IMR-90 (cell line): Measurements from ENCODE around the gene SLC19A1. TPM values are rescaled to one million over a fixed set of nuclear protein-coding genes. Genes with fewer than 3 reads are reported as not detected.

ENCODE experiments used
- ATAC-seq: fragments of 200-7000 bp; cut with Tn5 transposase; 2 replicates; pipeline ENCODE4 v1.9.1; 2020; ENCODE audit warnings: low read depth, mild to moderate bottlenecking, moderate library complexity
- BruUV-seq: library from RNA; stranded (reverse); fragments of 400-500 nt; replicated peaks from 2 replicates; lab custom pipeline; 2021; lab: Mats Ljungman, UMichigan
- CTCF ChIA-PET: fragments of 300-600 bp; formaldehyde crosslinking; extraction: SDS; loops from one replicate; lab custom pipeline; 2021; ENCODE audit warnings: antibody characterized with exemption; lab: Yijun Ruan, JAX
- POLR2A ChIA-PET: fragments of 300-600 bp; sonication (Branson Sonifier 250); formaldehyde crosslinking; loops from one replicate; lab custom pipeline; 2022; ENCODE audit warnings: antibody characterized with exemption; ENCODE audit not compliant: unreplicated experiment; lab: Charles Lee
- DNase-seq: peaks from one replicate; pipeline ENCODE4 v3.0.0; 2013
- H2AFZ ChIP-seq: replicated peaks from 2 replicates; pipeline ENCODE3; 2013; ENCODE audit warnings: low read length, mild to moderate bottlenecking; ENCODE audit not compliant: poor library complexity
- H2AK5ac ChIP-seq: 2 replicates; pipeline ENCODE4 v1.6.1; 2013; ENCODE audit warnings: low read depth, low read length, inconsistent platforms
- H2AK9ac ChIP-seq: replicated peaks from 2 replicates; pipeline ENCODE3; 2013; ENCODE audit warnings: mild to moderate bottlenecking, low read depth, low read length, moderate library complexity; ENCODE audit not compliant: poor library complexity
- H2BK120ac ChIP-seq: 2 replicates; pipeline ENCODE4 v1.6.1; 2013; ENCODE audit warnings: low read depth, low read length, inconsistent platforms
- H2BK15ac ChIP-seq: 3 replicates; pipeline ENCODE4 v1.6.1; 2013; ENCODE audit warnings: low read depth, low read length, inconsistent platforms
- H2BK20ac ChIP-seq: 2 replicates; pipeline ENCODE4 v1.6.1; 2013; ENCODE audit warnings: low read depth, mild to moderate bottlenecking, inconsistent platforms, low read length, moderate library complexity
- H2BK5ac ChIP-seq: 2 replicates; pipeline ENCODE4 v1.6.1; 2013; ENCODE audit warnings: mild to moderate bottlenecking, low read depth, low read length, inconsistent platforms; ENCODE audit not compliant: poor library complexity, severe bottlenecking
- H3K14ac ChIP-seq: replicated peaks from 2 replicates; pipeline ENCODE4 v1.6.1; 2013; ENCODE audit warnings: low read depth, low read length, inconsistent platforms
- H3K18ac ChIP-seq: 2 replicates; pipeline ENCODE4 v1.6.1; 2013; ENCODE audit warnings: low read depth, low read length, control low read depth
- H3K23ac ChIP-seq: 2 replicates; pipeline ENCODE4 v1.6.1; 2013; ENCODE audit warnings: low read depth, low read length, inconsistent platforms
- H3K27ac ChIP-seq: 2 replicates; pipeline ENCODE4 v1.5.1; 2013; ENCODE audit warnings: mild to moderate bottlenecking, control low read depth, low read length; ENCODE audit not compliant: insufficient read depth
- H3K27me3 ChIP-seq: 2 replicates; pipeline ENCODE4 v1.6.1; 2013; ENCODE audit warnings: low read length; ENCODE audit not compliant: control insufficient read depth, insufficient read depth
- H3K36me3 ChIP-seq: 2 replicates; pipeline ENCODE4 v1.6.1; 2013; ENCODE audit warnings: low read length, mixed read lengths; ENCODE audit not compliant: control insufficient read depth, insufficient read depth
- H3K4ac ChIP-seq: 2 replicates; pipeline ENCODE4 v1.6.1; 2013; ENCODE audit warnings: low read depth, low read length, inconsistent platforms
- H3K4me1 ChIP-seq: 2 replicates; pipeline ENCODE4 v1.6.1; 2013; ENCODE audit warnings: low read length, mixed read lengths; ENCODE audit not compliant: control insufficient read depth, insufficient read depth
- H3K4me2 ChIP-seq: 2 replicates; pipeline ENCODE4 v1.6.1; 2013; ENCODE audit warnings: low read depth, mild to moderate bottlenecking, control low read depth, low read length, moderate library complexity
- H3K4me3 ChIP-seq: 2 replicates; pipeline ENCODE4 v1.5.1; 2013; ENCODE audit warnings: low read depth, mild to moderate bottlenecking, control low read depth, low read length, moderate library complexity; ENCODE audit not compliant: insufficient read depth
- H3K56ac ChIP-seq: 2 replicates; pipeline ENCODE4 v1.6.1; 2013; ENCODE audit warnings: low read length, inconsistent platforms; ENCODE audit not compliant: insufficient read depth; ENCODE audit errors: extremely low read depth
- H3K79me1 ChIP-seq, 2 experiments: 2 replicates each; pipeline ENCODE4 v1.6.1; 2013; ENCODE audit warnings: low read length in 2 of 2, inconsistent platforms in 1 of 2, low read depth in 1 of 2
- H3K9ac ChIP-seq: 2 replicates; pipeline ENCODE4 v1.6.1; 2013; ENCODE audit warnings: low read depth, low read length, control low read depth
- H3K9me1 ChIP-seq: 2 replicates; pipeline ENCODE4 v1.6.1; 2013; ENCODE audit warnings: low read length, inconsistent platforms; ENCODE audit not compliant: insufficient read depth
- H3K9me3 ChIP-seq: 2 replicates; pipeline ENCODE4 v1.6.1; 2013; ENCODE audit warnings: low read length; ENCODE audit not compliant: control insufficient read depth, insufficient read depth
- H4K20me1 ChIP-seq: 2 replicates; pipeline ENCODE4 v1.6.1; 2013; ENCODE audit warnings: low read length, inconsistent platforms; ENCODE audit not compliant: insufficient read depth
- H4K5ac ChIP-seq: 2 replicates; pipeline ENCODE4 v1.6.1; 2013; ENCODE audit warnings: mild to moderate bottlenecking, low read depth, low read length, control low read depth
- H4K8ac ChIP-seq, 2 experiments: 2 replicates each; pipeline ENCODE4 v1.6.1; 2013; ENCODE audit warnings: low read depth in 2 of 2, low read length in 2 of 2, control low read depth in 1 of 2, inconsistent platforms in 1 of 2
- H4K91ac ChIP-seq: 2 replicates; pipeline ENCODE4 v1.6.1; 2013; ENCODE audit warnings: low read depth, low read length, inconsistent platforms; ENCODE audit not compliant: insufficient read depth
- FOS ChIP-seq: fragments of 150-350 bp; IDR thresholded peaks from 2 replicates; pipeline ENCODE4 v1.6.1; 2016; ENCODE audit warnings: low read depth, low read length
- RCOR1 ChIP-seq: IDR thresholded peaks from 2 replicates; pipeline ENCODE4 v1.6.1; 2012; ENCODE audit warnings: mild to moderate bottlenecking, low read length, improper control_type of control experiment; ENCODE audit not compliant: insufficient replicate concordance
- WGBS, 2 experiments: methylation state at CpG; one replicate each; pipeline versions ENCODE4 v1.1.5 to v1.1.7; 2013; ENCODE audit warnings: missing lambda C conversion rate in 2 of 2; ENCODE audit not compliant: insufficient read length in 1 of 2; ENCODE audit errors: extremely low coverage in 2 of 2; 5-methylcytosine and 5-hydroxymethylcytosine counted together
- dilution Hi-C: fragments of 300-500 bp; cut with HindIII; formaldehyde crosslinking; loops from one replicate; pipeline ENCODE4 v1.14.3; 2018; ENCODE audit warnings: low sequenced_read_pairs; ENCODE audit not compliant: unreplicated experiment
- in situ Hi-C: fragments of 300-500 bp; cut with MboI; formaldehyde crosslinking; loops from 3 replicates; pipeline ENCODE4 v1.14.3; 2019; ENCODE audit warnings: low sequenced_read_pairs, inconsistent platforms, mixed read lengths
- intact Hi-C: fragments of 100-400 bp; cut with micrococcal nuclease; formaldehyde crosslinking; loops from 2 replicates; pipeline ENCODE4 v1.10.0; 2022
- polyA plus RNA-seq, 3 experiments: library from polyadenylated mRNA; depleted of rRNA; stranded (reverse); fragments of >200 nt; gene quantifications; 2 replicates each; pipeline ENCODE4 v1.2.3, GENCODE V29; 2012; ENCODE audit warnings: low replicate concordance in 1 of 3
- total RNA-seq: library from RNA; depleted of rRNA; stranded (reverse); fragments of >200 nt; gene quantifications from 2 replicates; pipeline ENCODE4 v1.2.3, GENCODE V29; 2012

SLC19A1 gene
- total and polyA plus RNA-seq, 2 of the 4 experiments (the other 2 are of a cell fraction): 2.2 to 16.2 TPM

- H3K79me1 ChIP-seq: peaks cover 13 to 32% of the 10 kb centered on the region in 2 experiments
Observed at GRCh38 chr21:45539046-45539795, 3.0 kb downstream of the SLC19A1 start.

More at GRCh38 chr21:45539046-45539795, 3.0 kb downstream of the SLC19A1 start:
- H2BK20ac ChIP-seq: no peak overlapping the region
- no peak for DNase-seq
- no peak overlapping the region for H3K27ac ChIP-seq
- peaks cover 3% of the 10 kb centered on the region for H3K36me3 ChIP-seq
- H2BK5ac ChIP-seq: no peak overlapping the region
- no peak overlapping the region for H3K9ac ChIP-seq
- no peaks in the 10 kb centered on the region for H3K9me3 ChIP-seq
- in situ Hi-C loops (no loop called here), dilution Hi-C loops (no loop called here), intact Hi-C loops (no loop called here)
- TF ChIP-seq RCOR1: no peak
- TF ChIP-seq FOS: no peak
- H3K4me2 ChIP-seq: no peak overlapping the region
- BruUV-seq: no TSS peak
- peaks cover 7% of the 10 kb centered on the region for H3K4me1 ChIP-seq
- H2BK15ac ChIP-seq: no peak overlapping the region
- H3K4ac ChIP-seq: no peak overlapping the region
- ChIA-PET POLR2A (no interaction called here), CTCF (no interaction called here)
- no peak overlapping the region for H3K14ac ChIP-seq
- no peak overlapping the region for H3K18ac ChIP-seq
- no peak overlapping the region for H4K8ac ChIP-seq
- no peak for ATAC-seq
- no peak overlapping the region for H2AFZ ChIP-seq
- H3K4me3 ChIP-seq: no peak overlapping the region
- H2AK9ac ChIP-seq: no peak overlapping the region
- H3K27me3 ChIP-seq: no peaks in the 10 kb centered on the region
- H2BK120ac ChIP-seq: no peak overlapping the region
- 0 out of 2 replicates have a peak, but pooled peaks cover 5% of the 10 kb centered on the region for H3K9me1 ChIP-seq
- peaks cover 13% of the 10 kb centered on the region; the same call in 1 of the 2 replicates for H4K20me1 ChIP-seq
- 80% methylated on average over 5 of the region's 17 CpGs; no CpG with 5 or more reads in 1 of the 2 experiments for WGBS, 2 experiments
- no peak overlapping the region for H3K56ac ChIP-seq
- no peak overlapping the region for H4K91ac ChIP-seq
- H4K5ac ChIP-seq: no peak overlapping the region
- no peak overlapping the region for H3K23ac ChIP-seq
- no peak overlapping the region for H2AK5ac ChIP-seq
